DMS153 treated with DMSO at 0.1 percent for 48 hours (cell line): ENCODE data around the gene NRTN.

Experiments used
- DNase-seq: peaks from one replicate; lab custom pipeline; 2025; ENCODE audit not compliant: unreplicated experiment; lab: John Stamatoyannopoulos, UW

Gene NRTN

DNA sequence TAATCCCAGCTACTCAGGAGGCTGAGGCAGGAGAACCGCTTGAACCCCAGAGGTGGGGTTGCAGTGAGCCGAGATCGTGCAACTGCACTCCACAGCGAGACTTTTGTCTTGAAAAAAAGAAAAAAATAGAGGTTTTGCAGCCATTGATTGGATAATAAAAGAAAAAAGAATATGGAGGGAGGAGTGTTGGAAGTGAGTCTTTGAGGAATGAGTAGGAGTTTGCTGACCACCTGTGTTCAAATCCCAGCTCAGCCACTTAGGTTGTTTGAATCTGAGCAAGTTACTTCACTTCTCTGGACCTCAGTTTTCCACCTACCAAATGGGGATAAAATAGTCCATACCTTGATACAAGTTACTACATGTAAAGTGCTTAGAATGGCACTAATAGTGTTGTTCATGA is 6.2 kb downstream of the NRTN start:
- DNase-seq: no peak

DNA sequence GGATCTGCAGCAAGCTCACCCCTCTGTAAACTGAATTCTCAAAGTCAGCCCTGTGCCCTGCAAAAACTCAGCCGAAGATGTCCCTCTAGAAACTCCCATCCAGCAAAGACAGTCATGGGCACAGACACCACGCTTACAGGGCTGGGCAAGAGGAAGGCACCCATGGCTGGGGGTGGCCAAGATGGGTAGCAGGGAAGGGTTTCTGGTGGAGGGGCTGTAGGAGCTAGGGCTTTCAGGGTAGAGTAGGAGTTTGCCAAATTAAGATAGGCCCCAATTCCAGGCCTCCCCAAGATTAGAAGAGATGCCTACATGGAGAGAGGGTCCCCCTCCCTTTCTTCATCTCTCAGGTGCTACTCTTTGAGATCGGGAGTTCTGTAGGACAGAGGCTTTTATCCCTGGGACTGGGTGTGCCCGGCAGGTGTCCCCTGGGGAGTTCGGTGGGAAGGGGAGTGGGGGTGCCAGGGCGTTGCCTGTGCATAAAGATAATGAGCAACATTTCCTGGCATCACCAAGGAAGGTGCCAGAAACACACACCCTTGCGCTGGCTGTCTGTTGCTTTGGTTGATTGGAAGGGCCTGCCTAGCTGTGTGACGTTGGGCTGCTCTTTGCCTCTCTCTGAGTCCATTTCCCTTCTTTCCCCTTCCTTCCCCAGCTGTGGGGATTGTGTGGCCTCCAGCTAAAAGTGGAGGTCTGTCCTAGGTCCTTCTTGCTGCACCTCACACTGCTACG is 9.4 kb downstream of the NRTN start:
- DNase-seq: no peak

GRCh38 chr19:5814852-5815246 is 10.0 kb downstream of the NRTN start:
- no peak for DNase-seq

GRCh38 chr19:5817218-5817617 is 12.4 kb downstream of the NRTN start:
- DNase-seq: no peak

DNA sequence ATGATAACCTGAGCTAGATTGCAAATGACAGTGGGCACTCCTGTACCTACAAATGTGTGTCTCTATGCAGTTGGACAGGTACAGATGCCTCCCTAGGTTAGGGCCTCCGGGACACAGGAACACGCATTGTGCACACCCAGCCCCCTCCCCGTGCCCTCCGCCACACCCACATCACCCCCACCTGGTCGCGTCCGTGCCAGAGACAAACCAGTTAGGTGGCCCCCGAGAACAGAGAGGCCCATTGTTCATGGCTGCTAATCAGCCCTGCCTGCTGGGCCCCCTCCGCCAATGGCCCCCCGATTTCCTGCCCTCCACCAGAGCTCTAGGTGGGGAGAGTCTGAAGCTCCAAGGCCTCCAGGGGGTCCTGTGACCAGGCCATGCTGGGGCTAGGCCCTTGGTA is 13.7 kb downstream of the NRTN start:
- DNase-seq: no peak

GRCh38 chr19:5820785-5821184 is 15.9 kb downstream of the NRTN start:
- DNase-seq: no peak

- DNase-seq: no peak
Measured at GRCh38 chr19:5821521-5822180, 16.8 kb downstream of the NRTN start.

DNA sequence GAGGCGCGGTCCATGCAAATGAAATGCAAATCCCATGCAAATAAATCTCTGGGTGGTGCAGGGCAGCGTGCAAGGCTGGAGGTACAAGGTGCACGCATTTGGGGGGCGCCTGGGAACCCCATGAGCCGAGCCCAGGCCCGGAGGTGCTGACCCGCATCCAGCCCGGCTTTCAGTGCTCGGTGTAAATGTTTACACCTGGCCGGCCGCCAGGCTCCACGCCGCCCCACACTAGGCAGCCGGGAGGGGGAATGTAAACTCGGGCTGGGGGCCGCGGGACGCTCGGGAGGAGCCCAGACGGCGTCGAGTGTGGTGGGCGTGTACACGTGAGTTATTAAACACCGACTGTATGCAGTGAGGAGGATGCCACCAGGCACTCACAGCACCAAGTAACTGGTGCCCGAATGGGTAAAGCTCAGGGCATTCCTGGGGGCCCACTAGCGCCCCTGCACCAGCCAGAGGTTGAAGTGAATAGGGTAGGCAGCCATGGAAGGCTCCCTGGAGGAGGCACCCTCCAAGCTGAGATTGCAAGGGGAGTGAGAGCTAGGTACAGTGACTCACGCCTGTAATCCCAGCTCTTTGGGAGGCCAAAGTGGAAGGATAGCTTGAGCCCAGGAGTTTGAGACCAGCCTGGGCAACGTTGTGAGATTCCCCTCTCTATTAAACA is 17.4 kb downstream of the NRTN start:
- DNase-seq: no peak

GRCh38 chr19:5823579-5824281 is 18.9 kb downstream of the NRTN start:
- DNase-seq: no peak

- no peak for DNase-seq
Measured at GRCh38 chr19:5824751-5825150, 19.9 kb downstream of the NRTN start.

DNA sequence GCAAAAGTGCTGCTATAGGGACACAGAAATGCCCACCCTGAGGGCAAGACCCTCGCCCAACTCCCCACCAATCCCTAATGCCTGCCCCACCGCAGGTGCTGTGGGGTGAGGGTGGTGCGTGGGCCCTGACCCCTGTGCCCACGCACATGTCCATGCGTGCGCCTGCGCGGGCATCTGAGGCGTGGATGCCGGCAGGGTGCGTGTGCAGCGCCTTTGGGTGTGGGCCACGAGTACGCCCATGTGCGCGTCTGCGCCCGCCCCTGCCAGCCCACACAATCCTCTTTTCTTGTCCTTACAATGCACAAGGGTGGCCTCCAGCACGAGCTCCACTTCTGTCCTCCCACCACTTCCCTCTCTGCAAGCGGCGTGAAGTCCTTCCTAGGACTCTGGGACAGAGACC is 20.3 kb downstream of the NRTN start:
- DNase-seq: no peak

GRCh38 chr19:5826531-5827341 is 21.9 kb downstream of the NRTN start:
- peak; percentile 85 for DNase-seq

GRCh38 chr19:5827342-5827890 is 22.5 kb downstream of the NRTN start:
- DNase-seq: no peak

DNA sequence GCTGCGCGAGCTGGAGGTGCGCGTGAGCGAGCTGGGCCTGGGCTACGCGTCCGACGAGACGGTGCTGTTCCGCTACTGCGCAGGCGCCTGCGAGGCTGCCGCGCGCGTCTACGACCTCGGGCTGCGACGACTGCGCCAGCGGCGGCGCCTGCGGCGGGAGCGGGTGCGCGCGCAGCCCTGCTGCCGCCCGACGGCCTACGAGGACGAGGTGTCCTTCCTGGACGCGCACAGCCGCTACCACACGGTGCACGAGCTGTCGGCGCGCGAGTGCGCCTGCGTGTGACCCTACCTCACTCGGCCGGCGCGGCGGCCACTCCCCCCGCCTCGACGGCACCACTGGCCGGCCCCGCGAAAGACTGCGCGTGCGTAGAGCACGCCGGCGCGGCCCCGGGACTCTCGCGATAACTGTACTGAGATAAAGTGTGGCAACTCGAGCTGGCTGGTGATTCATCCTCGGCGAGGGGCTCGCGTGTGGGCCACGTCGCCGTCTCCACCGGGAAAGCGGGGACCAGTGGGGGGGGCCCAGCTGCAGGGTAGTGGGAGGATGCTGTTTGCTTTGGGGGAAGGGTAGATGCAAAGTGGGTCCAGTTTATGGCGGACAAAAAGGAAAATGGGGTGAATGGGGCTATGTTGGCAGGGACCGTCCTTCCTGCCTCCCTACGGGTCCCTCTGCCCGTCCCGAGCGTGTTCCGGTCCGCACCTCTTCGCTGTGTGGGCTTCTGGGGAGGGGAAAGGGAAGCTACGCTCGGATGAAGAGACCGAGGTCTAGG is 23.2 kb downstream of the NRTN start:
- DNase-seq: peak; percentile 82

DNA sequence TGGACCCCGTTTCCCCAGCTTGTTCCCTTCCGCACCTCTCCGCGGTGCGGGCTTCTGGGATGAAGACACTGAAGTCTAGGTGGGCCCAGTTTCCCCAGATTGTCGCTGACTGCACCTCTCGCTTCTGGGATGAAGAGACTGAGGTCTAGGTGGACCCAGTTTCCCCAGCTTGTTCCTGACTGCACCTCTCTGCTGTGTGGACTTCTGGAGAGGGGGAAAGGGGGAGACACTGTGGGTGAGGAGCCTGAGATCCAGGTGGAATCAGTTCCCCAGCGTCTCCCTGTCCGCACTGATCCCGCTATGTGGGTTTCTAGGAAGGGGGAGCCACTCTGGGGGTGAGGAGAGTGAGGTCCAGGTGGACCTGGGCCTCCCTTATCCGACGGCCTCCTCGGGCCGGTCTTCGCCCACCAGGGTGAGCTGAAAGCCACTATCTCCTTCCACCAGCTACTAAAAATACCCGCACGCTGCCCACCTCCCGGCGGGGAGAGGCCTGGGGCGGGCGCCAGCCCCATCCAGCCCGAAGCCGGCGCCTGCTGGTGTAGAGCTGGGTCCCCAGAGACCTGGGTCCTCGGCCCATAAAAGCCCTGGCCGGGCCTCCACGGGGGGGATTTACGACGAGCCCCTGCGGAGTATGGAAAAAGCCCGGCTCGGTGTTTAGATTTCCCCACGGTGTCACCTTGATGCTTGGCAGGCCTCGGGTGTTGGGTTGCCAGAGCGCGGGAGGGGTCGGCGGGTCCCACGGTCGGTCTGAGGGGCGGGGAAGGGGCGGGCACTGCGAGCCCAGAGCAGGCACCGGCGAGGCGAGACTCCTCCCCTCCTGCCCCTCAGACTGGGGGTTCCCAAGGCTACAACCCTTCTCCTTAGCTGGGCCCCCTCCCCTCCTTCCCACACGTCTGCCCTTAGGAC is 24.0 kb downstream of the NRTN start:
- peak; percentile 33 for DNase-seq

GRCh38 chr19:5829567-5830310 is 24.9 kb downstream of the NRTN start:
- DNase-seq: no peak

DNA sequence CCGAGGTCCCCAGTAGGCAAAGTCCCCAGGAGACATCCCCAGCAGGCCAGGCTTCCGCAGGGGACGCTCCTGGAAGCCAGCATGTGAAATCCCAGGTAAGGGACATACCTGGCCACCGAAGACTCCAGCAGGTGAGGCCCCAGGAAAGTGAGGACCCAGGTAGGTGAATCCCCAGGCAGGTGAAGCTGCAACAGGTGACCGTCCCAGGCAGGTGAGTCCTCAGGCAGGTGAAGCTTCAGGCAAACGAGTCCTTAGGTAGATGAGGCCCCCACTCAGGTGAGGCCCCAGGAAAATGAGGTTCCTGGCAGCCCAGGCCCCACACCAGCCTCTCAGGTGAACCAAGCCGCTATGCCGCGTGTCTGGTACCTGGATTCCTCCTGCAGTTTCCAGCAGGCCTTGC is 26.3 kb downstream of the NRTN start:
- no peak for DNase-seq

DNA sequence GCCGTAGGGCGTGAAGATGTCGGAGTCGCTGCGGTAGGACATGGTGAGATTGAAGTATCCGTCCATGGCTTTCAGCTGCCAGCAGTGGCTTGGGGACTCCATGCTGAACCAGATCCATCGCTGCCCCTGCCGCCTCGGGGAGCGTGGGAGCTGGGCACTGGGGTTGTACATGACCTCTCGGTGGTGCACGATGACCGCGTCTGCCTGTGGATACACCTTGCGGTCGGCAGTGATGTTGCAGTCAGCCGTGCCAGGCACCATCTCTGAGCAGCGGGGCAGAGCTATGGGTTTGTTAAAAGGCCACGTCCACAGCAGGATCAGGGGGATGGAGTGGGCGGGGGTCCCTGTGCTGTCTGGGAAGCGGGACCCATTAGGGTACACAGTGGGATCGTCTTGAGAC is 27.2 kb downstream of the NRTN start:
- DNase-seq: no peak
